Amniotic stem cell (primary cell): Measurements from ENCODE around the gene DGKA.
"Not testable (repeated sequence)": the region's sequence is repeated elsewhere in the genome, so short reads cannot be mapped to it uniquely, and the experiment has no call there.

Experiments
- DNase-seq: peaks from one replicate; lab custom pipeline; 2025; lab: John Stamatoyannopoulos, UW

Gene DGKA

GRCh38 chr12:55996715-55997534 lies 66.0 kb downstream of the DGKA start, which contains the start of gene SUOX:
SUOX (plus strand) TSS chr12:55997276; CDS start chr12:56002222, 4,946 bp downstream.
- peak; percentile 92 for DNase-seq

- DNase-seq = no peak
Observed at GRCh38 chr12:55997535-55997859, 66.5 kb downstream of the DGKA start.

- not testable (repeated sequence) for DNase-seq
Observed at GRCh38 chr12:55999522-55999921, 68.6 kb downstream of the DGKA start.

GRCh38 chr12:55999999-56000540 lies 69.1 kb downstream of the DGKA start:
- DNase-seq = not testable (repeated sequence)

GRCh38 chr12:56001487-56002100 lies 70.6 kb downstream of the DGKA start:
- no peak for DNase-seq

GRCh38 chr12:56003376-56003775 lies 72.4 kb downstream of the DGKA start:
- not testable (repeated sequence) for DNase-seq
